ENCODE measurements around the gene VAT1L.

The VAT1L gene, protein sequence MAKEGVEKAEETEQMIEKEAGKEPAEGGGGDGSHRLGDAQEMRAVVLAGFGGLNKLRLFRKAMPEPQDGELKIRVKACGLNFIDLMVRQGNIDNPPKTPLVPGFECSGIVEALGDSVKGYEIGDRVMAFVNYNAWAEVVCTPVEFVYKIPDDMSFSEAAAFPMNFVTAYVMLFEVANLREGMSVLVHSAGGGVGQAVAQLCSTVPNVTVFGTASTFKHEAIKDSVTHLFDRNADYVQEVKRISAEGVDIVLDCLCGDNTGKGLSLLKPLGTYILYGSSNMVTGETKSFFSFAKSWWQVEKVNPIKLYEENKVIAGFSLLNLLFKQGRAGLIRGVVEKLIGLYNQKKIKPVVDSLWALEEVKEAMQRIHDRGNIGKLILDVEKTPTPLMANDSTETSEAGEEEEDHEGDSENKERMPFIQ

GRCh38 chr16:77788181-77789084 is at the start of gene VAT1L:
VAT1L (plus strand) TSS chr16:77788564; CDS start chr16:77788683, 119 bp downstream.
- DNase-seq: no peak

DNA sequence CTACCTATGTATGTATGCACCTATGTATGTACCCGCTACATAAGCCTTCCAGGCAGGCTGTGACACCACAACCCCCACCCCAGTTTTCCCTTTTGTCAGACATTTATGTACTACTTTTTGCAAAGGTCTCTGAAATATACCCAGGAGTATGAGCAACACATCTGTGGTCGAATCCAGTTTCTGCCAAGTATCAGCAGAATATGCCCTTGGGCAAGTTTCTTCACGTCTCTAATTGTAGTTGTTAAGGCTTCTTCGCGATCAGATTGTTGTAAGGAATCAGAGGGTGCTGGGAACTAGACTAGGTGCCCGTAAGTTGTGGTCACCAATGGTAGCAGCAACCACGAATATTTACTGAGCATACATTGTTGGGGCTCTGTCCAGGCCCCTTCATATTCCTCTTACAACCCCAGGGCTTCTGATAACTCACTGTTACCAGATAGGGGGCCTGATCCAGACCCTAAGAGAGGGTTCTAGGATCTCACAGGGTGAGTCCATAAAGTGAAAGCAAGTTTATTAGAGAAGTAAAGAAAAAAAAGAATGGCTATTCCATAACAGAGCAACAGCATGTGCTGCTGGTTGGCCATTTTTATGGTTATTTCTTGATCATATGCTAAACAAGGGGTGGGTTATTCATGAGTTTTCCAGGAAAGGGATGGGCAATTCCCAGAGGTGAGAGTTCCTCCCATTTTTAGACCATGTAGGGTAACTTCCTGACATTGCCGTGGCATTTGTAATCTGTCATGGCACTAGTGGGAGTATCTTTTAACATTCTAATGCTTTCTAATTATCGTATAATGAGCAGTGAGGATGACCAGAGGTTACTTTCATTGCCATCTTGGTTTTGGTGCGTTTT is 49.4 kb upstream of the VAT1L start:
- no peak for DNase-seq

DNA sequence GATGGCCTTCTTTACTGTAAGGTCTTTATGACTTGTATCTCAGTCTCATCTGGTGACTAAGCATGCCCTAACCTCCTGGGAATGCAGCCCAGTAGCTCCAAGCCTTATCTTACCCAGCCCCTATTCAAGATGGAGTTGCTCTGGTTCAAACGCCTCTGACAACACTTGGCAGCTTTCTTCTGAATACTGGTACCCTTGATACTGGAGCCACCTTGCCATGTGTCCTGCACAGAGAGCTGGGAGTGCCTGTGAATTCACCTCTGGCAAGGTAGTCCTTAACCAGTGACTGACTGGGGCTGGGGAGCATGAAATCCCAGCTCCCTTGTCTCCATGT is 48.8 kb upstream of the VAT1L start:
- no peak for DNase-seq

GRCh38 chr16:77744141-77744540 is 44.2 kb upstream of the VAT1L start:
- no peak for DNase-seq

- DNase-seq: no peak
These were observed 42.4 kb upstream of the VAT1L start for GRCh38 chr16:77745972-77746371.

- no peak for DNase-seq
These were observed 39.9 kb upstream of the VAT1L start for GRCh38 chr16:77748421-77749005.

GRCh38 chr16:77749415-77749814 is 38.9 kb upstream of the VAT1L start:
- no peak for DNase-seq

GRCh38 chr16:77758046-77758445 is 30.3 kb upstream of the VAT1L start:
- no peak for DNase-seq

- no peak for DNase-seq
These were observed 29.9 kb upstream of the VAT1L start for GRCh38 chr16:77758508-77758907.

DNA sequence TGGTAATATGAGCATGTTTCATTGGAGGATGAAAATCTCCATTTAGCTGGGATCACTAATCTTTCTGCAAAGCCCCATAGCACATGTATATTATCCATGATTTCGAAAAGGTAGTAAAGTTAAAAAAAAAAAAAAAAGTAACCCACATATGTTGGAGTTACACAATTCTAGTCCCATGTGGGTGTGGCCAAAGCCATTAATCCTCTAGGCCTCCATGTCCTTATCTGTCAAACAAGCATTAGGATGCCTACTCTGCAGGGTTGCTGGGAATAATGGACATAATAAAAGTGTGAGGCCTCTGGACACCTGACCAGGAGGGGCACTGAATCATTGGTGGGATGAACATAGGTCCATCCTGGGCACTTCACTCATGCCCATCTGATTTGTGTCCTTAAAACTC is 29.2 kb upstream of the VAT1L start:
- DNase-seq: no peak

DNA sequence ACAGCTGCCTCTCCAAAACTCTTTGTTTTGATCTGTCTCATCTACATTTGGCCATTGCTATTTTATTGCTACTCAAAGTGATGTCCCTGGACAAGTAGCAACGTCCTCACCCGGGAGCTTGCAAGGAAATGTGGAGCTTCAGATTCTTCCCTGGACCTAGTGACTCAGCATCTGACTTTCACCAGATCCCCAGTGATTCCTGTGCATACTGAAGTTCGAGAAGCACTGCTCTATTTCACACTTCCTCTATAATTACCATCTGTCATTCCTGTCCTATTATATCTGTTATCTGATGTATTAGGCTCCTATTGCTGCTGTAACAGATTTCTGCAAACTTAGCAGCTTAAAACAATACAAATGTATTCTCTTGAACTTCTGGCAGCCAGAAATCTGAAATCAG is 28.5 kb upstream of the VAT1L start:
- no peak for DNase-seq

- DNase-seq: no peak
These were observed 27.6 kb upstream of the VAT1L start for GRCh38 chr16:77760800-77761199.

GRCh38 chr16:77761204-77761603 is 27.2 kb upstream of the VAT1L start:
- DNase-seq: no peak

GRCh38 chr16:77762262-77762661 is 26.1 kb upstream of the VAT1L start:
- DNase-seq: no peak

- DNase-seq: no peak
These were observed 24.4 kb upstream of the VAT1L start for GRCh38 chr16:77763994-77764393.

- DNase-seq: no peak
These were observed 21.2 kb upstream of the VAT1L start for GRCh38 chr16:77767211-77767610.

- DNase-seq: no peak
These were observed 20.5 kb upstream of the VAT1L start for GRCh38 chr16:77767826-77768225.

DNA sequence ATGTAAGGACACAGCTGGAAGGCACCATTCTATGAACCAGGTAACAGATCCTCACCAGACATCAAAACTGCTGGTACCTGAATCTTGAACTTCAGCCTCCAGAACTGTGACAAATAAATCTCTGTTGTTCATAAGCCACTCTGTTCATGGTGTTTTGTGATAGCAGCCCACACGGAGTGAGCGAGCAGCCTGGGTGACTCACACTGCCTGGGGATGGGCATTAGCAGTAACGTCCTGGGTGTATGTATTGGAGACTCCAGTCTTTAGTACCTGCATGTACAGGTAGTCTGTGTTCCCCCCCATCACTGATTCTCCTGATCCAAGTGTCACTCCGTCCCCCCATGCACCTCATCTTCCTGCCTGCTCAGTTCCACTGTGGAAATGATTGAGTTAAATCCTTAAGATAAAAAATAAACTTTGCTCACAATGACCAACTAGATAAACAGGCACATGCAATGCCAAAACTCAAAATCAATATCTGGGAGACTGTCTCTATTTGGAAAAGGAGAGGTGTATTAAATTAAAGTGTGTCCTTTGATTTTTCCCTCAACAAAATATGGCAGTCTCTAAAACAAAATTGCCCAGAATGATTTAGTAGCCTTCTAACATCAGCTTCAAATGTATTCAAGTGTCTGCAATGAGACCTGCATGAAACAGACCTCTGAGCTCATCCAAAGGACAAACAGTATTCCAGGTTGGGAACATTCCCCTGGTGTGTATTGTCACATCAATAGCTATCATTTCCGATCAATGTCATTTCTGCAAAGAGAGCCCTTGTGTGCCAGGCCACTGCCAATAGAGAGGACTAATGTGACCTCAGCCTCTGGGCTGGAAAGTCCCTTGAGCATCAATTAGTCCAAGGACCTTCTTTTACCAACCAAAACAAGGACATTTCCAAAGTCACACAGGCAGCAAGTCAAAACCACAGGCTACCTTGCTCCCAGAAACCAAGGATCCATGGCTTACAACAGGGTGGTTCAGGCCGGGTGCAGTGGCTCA is 12.2 kb upstream of the VAT1L start:
- DNase-seq: no peak

- DNase-seq: no peak
These were observed 10.6 kb upstream of the VAT1L start for GRCh38 chr16:77777745-77778144.

- no peak for DNase-seq
These were observed 8.0 kb upstream of the VAT1L start for GRCh38 chr16:77780378-77780837.

DNA sequence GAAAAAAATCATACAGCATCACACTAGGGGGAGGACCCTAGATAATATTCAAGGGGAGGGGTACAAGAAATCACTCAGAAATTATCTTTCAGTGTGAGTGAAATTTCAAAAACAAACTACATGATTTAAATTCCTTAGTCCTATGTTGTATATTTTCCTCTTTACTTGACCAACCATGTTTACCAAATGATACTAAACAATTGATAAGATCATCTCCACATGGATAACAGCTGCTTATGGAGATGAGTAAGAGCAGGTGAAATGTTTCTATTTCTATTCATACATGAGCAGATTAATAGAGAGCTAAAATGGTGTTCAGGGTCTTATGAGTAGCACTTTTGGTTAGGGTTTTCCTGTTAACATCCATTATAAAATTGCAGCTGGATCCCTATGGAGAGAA is 7.3 kb upstream of the VAT1L start:
- no peak for DNase-seq
